HG03520 (cell line): ENCODE measurements around the gene MFAP5.
A peak's percentile ranks its signal among the peaks of the same experiment; 100 is the strongest.

Experiments used
- ATAC-seq: cut with Tn5 transposase; IDR thresholded peaks from one replicate; pipeline ENCODE4 v1.9.1; 2021; ENCODE audit warnings: mild to moderate bottlenecking, moderate library complexity; ENCODE audit not compliant: unreplicated experiment

Gene MFAP5

GRCh38 chr12:8662593-8662992 is at the start of gene MFAP5:
MFAP5 (minus strand) TSS chr12:8662826; CDS start chr12:8662104, 722 bp downstream.
- ATAC-seq, result no peak

GRCh38 chr12:8709124-8709830 is 46.7 kb upstream of the MFAP5 start:
- ATAC-seq, result no peak

GRCh38 chr12:8702159-8702558 is 39.5 kb upstream of the MFAP5 start:
- ATAC-seq, result no peak

- ATAC-seq, result no peak
Observed at GRCh38 chr12:8701046-8701660, 38.5 kb upstream of the MFAP5 start.

- ATAC-seq, result no peak
Observed at GRCh38 chr12:8699714-8700113, 37.1 kb upstream of the MFAP5 start.

GRCh38 chr12:8698879-8699278 is 36.3 kb upstream of the MFAP5 start:
- no peak for ATAC-seq

GRCh38 chr12:8698132-8698851 is 35.7 kb upstream of the MFAP5 start:
- peak; percentile 40 for ATAC-seq

GRCh38 chr12:8697476-8698131 is 35.0 kb upstream of the MFAP5 start, which contains the start of gene RIMKLB:
RIMKLB (plus strand) TSS chr12:8697991; CDS start chr12:8713867, 15,876 bp downstream.
- ATAC-seq, result peak; percentile 61

GRCh38 chr12:8697120-8697475 is 34.5 kb upstream of the MFAP5 start:
- peak; percentile 14 for ATAC-seq

GRCh38 chr12:8696442-8697090 is 33.9 kb upstream of the MFAP5 start:
- no peak for ATAC-seq

- ATAC-seq, result no peak
Observed at GRCh38 chr12:8695116-8695515, 32.5 kb upstream of the MFAP5 start.

- no peak for ATAC-seq
Observed at GRCh38 chr12:8692573-8692972, 29.9 kb upstream of the MFAP5 start.

GRCh38 chr12:8689681-8690080 is 27.1 kb upstream of the MFAP5 start:
- ATAC-seq, result no peak

GRCh38 chr12:8687846-8688601 is 25.4 kb upstream of the MFAP5 start:
- no peak for ATAC-seq

GRCh38 chr12:8685051-8685450 is 22.4 kb upstream of the MFAP5 start:
- ATAC-seq, result no peak

- no peak for ATAC-seq
Observed at GRCh38 chr12:8681129-8681884, 18.7 kb upstream of the MFAP5 start.

GRCh38 chr12:8680533-8680932 is 17.9 kb upstream of the MFAP5 start:
- no peak for ATAC-seq

- ATAC-seq, result no peak
Observed at GRCh38 chr12:8678661-8679111, 16.1 kb upstream of the MFAP5 start.

GRCh38 chr12:8677362-8677761 is 14.7 kb upstream of the MFAP5 start:
- no peak for ATAC-seq
